Ureter (tissue), 1 donor: Measurements from ENCODE around the gene FAM83G. TPM values are rescaled to one million over a fixed set of nuclear protein-coding genes. Genes with fewer than 3 reads are reported as not detected.
"Not testable (repeated sequence)": the region's sequence is repeated elsewhere in the genome, so short reads cannot be mapped to it uniquely, and the experiment has no call there.

ENCODE experiments used
- DNase-seq: peaks from one replicate; pipeline ENCODE4 v3.0.0-alpha.2; 2020; ENCODE audit warnings: low spot score
- total RNA-seq: library from RNA; stranded (reverse); gene quantifications from one replicate; pipeline ENCODE4 v1.2.4, GENCODE V29; 2023
- donor health status: DM: yes; HTN: yes; CAD: no.

The FAM83G gene
- total RNA-seq, 1 donor from 2014 or later = 8.3 TPM

- DNase-seq = no peak
Observed at GRCh38 chr17:18954321-18954720, 50.2 kb downstream of the FAM83G start.

DNA sequence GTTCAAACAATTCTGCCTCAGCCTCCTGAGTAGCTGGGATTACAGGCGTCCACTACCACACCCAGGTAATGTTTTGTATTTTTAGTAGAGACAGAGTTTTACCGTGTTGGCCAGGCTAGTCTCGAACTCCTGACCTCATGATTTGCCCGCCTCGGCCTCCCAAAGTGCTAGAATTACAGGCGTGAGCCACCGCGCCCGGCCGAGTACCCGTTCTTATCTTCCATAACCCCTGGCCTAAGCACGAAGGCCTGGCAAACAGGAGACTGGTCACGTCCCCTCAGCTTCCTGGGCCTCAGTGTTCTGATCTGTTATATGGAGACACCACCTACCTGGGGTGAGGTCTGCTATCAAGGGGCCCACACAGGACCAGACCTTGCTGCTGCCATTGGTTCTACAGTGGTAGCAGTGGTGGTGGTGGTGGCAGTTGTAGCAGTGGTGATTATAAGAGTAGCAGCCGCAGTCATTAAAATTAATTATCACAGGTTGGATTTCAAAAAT, 51.3 kb downstream of the FAM83G start:
- no peak for DNase-seq

DNA sequence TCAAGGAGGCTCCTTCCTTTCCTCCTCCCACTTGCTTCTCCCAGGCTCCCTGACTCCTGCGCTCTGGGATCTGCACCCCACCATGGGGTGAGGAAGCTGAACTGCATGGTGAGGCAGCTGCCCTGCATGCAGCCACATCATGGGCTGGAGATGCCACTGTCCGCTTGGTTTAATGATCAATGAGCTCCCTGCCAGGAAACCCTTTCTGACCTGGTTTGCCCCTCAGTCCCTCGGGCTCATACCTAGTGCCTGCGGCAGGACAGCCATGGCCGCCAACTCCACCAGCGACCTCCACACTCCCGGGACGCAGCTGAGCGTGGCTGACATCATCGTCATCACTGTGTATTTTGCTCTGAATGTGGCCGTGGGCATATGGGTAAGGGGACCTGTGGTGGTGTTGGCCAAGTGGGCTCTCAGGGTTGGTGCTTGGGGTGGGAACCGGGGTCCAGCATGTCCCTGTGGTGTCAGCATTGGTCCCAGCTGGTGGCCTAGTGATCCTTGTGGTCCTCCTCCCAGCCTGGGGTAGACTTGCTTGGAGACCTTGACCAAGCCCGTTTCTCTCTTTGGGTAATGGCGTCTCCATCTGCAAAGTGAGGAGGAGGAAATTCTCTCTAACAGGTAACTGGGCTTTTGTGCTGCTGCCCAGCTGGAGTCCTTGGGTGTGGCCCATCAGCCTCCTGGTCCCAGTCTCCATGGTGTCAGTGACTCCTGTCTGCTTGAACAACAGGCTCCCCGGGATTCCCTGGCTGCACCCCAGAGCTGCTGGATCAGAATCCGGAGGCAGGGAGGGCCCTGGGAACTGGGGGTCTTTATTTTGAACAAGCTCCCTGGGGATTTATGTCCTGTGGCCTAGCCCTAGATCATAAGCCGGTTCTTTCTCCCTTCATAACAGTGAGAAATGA, 52.4 kb downstream of the FAM83G start, which contains the start of gene SLC5A10:
Gene SLC5A10 (plus strand): TSS at position 225 of the 902 bp plus-strand sequence. CDS start 41 bp downstream, at position 266.
- DNase-seq = no peak

GRCh38 chr17:18950944-18951905, 53.3 kb downstream of the FAM83G start:
- no peak for DNase-seq

GRCh38 chr17:18950346-18950745, 54.2 kb downstream of the FAM83G start:
- no peak for DNase-seq

DNA sequence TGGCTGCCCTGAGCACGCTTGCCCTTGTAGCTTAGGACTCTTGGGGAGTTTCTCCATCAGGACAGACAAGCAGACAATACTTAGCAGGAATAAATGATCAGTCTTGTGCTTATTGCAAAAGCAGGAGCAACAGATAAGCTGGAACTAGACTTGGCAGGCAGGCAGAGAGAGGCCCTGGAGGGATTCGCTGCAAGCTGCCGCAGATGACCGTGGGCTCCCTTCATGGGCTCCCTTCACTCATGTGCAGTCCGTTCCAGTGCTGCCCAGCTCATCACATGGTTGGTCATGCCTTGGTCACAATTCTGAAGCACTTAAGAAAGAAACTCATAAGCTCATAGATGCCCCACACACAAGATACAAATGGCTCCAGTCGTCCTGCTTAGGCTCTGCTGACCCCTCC, 55.0 kb downstream of the FAM83G start:
- no peak for DNase-seq

DNA sequence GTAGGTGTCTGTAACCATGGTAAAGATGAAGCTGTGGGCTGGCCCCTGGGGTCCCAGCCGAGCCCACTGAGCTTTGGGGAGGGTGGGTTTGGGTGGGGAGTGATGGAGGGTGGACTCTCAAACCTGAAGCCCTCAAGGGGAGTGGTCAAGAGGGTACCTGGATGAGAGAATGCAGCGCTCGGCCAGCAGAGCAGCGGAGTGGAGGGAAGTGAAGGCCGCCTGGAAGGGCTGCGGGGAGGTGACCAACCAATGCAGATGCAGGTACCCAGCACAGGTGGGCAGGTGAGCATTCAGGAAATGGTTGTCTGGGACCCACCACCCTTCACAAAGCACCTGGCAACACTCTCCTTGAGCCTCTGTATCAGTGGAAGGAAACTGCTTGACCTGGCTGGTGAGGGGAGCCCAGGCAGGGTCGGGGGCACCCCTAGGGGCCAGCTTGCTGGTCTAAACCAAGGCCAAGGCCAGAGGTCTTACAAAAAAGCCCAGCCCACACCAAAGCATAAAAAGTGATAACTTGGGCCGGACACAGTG, 56.0 kb downstream of the FAM83G start:
- DNase-seq = no peak

- DNase-seq = no peak
Observed at GRCh38 chr17:18947866-18948265, 56.7 kb downstream of the FAM83G start.

DNA sequence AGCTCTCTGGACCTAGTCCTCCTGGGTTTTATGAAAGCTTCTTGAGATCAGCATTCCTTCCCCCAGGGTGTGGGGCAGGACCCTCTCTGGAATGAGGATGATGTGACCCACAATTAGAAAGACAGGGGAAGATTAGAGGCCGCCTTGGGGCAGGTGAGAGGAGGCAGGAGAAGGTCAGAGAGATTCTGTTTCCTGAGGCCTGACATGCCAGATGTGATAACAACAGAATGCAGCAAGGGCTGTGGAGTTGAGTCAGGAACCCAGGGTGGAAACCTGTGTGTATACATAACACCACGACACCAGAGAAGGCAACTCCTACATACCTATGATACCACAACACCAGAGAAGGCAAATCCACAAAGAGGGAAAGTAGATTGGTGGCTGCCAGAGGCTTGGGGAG, 58.0 kb downstream of the FAM83G start:
- DNase-seq = no peak

DNA sequence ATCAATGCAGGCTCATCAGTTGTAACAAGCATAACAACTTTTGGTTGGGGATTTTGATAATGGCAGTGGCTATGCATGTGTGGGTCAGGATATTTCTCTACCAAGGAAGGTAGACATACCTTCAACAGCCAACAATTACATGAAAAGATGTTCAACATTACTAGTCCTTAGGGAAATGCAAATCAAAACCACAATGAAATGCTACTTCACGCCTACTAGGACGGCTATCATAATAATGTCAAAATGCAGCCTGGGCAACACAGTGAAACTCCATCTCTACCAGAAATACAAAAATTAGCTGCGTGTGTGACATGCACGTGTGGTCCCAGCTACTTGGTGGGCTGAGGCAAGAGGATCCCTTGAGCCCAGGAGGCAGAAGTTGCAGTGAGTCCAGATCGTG, 59.9 kb downstream of the FAM83G start:
- DNase-seq = no peak

DNA sequence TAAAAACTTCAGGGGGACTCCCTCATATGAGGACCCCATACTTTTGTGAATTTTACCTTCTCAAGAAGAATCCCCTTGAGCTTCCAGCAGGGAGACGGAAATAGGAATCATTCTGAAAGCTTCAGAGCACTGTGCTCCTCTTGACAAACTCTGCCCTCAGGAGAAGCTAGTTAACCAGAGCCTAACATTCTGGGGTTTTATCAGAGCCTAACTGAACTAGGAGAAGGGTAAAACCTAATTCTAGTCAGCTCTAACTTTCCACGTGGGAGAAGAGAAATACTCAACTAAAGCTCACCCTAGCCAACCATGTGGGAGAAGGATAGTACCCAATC, 65.9 kb downstream of the FAM83G start:
- DNase-seq = no peak

GRCh38 chr17:18937981-18938691, 66.4 kb downstream of the FAM83G start:
- no peak for DNase-seq

- no peak for DNase-seq
Observed at GRCh38 chr17:18933102-18934058, 71.2 kb downstream of the FAM83G start.

DNA sequence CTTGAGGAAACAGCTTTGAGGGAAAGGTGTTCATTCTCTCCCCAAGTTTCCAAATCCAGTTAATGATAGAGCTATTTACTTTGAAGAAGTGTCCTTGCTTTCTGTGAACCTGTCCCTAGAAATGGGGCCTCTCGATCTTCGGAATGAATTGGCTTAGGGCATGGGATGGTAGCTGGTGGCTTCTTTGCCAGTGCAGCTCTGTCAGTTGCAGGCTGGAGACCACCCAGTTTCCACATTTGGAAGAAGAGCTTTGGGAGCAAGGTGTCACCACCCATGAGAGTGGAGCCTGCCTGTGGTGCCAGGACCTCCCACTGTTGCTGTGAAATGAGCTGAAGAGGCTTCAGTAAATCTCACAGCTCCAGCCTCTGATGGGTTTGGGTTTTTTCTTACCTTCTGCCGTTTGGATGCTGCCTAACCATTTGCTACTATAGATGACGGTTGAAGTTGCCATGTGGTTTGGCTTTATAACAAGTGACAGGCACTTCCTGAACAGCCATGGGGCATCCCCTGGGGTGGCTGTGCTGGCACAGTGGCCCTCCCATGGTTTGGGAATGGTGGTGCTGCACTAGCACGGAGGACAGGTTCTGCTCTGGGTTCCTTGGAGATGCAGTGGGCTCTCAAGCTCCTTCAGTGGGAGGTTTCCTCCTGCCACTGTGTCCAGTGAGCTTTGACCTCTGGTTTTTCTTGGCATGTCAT, 72.1 kb downstream of the FAM83G start:
- no peak for DNase-seq

DNA sequence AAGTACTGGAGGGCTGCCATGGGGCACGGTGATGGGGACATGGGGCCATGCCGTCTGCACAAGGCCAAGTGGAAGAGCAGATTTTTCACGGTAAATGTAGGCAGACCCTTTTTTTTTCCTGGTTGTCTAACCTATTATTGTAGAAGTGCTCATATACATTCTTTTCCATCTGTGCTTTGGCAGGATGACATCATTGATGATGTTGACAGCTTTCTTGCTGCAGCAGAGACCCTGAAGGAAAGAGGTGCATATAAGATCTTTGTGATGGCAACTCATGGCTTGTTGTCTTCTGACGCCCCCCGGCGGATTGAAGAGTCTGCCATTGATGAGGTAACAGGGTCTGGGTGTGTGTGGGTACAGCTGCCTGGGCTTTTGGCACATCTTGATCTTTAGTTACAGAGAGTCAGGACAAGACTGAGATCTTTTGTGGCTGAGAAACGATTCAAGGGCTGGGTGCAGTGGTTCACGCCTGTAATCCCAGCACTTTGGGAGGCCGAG, 75.9 kb downstream of the FAM83G start:
- DNase-seq = no peak

DNA sequence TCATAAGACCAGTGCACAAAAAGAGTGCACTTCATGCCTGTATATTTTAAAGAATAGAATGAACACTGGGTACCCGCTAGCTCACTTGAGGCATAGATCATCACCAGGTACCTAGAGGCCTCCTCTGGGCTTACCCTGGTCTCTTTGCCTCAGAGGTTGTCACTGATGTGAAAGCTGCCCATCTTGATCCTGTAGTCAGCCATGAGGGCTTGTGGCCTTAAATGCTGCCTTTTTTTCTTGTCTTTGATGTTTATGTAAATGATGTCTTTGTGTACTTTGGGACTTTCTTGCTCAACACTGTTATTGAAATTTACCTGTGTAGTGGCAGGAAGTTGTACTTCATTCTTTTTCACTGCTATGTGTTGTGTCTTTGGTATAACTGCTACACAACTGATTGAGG, 79.4 kb downstream of the FAM83G start:
- DNase-seq = no peak

DNA sequence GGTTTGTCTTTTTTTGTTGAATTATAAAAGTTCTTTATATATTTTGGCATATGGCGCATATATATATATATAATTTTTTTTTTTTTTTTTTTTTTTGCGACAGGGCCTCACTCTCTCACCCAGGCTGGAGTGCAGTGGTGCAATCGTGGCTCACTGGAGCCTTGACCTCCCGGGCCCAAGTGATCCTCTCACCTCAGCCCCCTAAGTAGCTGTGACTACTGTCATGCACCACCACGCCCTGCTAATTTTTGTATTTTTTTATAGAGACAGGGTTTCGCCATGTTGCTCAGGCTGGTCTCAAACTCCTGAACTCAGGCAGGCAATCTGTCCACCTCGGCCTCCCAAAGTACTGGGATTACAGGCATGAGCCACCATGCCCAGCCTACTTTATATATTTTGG, 82.0 kb downstream of the FAM83G start:
- DNase-seq = not testable (repeated sequence)

- no peak for DNase-seq
Observed at GRCh38 chr17:18921912-18922451, 82.6 kb downstream of the FAM83G start.

DNA sequence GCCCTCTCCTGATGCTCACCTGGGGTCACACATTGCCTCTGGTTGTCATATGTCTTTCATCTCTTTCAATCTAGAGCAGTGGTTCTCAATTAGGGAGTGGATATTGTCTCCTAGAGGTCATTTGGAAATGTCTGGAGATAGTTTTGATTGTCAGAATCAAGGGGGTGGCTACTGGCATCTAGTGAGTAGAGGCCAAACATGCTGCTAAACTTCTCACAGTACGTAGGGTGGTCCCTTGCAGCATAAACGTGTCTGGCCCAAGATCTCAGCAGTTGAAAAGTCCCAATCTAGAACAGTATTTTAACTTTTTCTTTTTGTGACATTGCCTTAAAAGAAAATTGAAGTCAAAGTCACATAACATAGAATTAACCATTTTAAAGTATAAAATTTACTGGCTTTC, 83.1 kb downstream of the FAM83G start:
- no peak for DNase-seq
